SK-N-DZ (cell line): ENCODE results near the gene GTPBP6.
"Not testable (repeated sequence)": the region's sequence is repeated elsewhere in the genome, so short reads cannot be mapped to it uniquely, and the experiment has no call there.

ENCODE experiments used
- DNase-seq: peaks from one replicate; pipeline ENCODE4 v3.0.0-alpha.2; 2015; ENCODE audit warnings: low spot score

Gene GTPBP6

GRCh38 chrX:316351-317325 lies 2.0 kb downstream of the GTPBP6 start:
- DNase-seq, result no peak

GRCh38 chrX:314781-315595 lies 3.6 kb downstream of the GTPBP6 start:
- no peak for DNase-seq

- no peak for DNase-seq
Measured at GRCh38 chrX:314049-314448, 4.5 kb downstream of the GTPBP6 start.

- DNase-seq, result no peak
Measured at GRCh38 chrX:313546-313945, 5.0 kb downstream of the GTPBP6 start.

- DNase-seq, result no peak
Measured at GRCh38 chrX:312621-313331, 5.8 kb downstream of the GTPBP6 start.

- no peak for DNase-seq
Measured at GRCh38 chrX:311156-312129, 7.2 kb downstream of the GTPBP6 start.

GRCh38 chrX:310621-311155 lies 7.9 kb downstream of the GTPBP6 start:
- DNase-seq, result no peak

- DNase-seq, result no peak
Measured at GRCh38 chrX:308821-309520, 9.6 kb downstream of the GTPBP6 start.

GRCh38 chrX:307261-308111 lies 11.1 kb downstream of the GTPBP6 start:
- DNase-seq, result no peak

- DNase-seq, result not testable (repeated sequence)
Measured at GRCh38 chrX:306614-307251, 11.9 kb downstream of the GTPBP6 start.

- not testable (repeated sequence) for DNase-seq
Measured at GRCh38 chrX:305781-306613, 12.6 kb downstream of the GTPBP6 start.

GRCh38 chrX:302975-303374 lies 15.6 kb downstream of the GTPBP6 start:
- no peak for DNase-seq

- DNase-seq, result no peak
Measured at GRCh38 chrX:300334-300733, 18.3 kb downstream of the GTPBP6 start.

GRCh38 chrX:298993-299392 lies 19.6 kb downstream of the GTPBP6 start:
- no peak for DNase-seq

- no peak for DNase-seq
Measured at GRCh38 chrX:295136-295535, 23.5 kb downstream of the GTPBP6 start.

GRCh38 chrX:292900-293897 lies 25.4 kb downstream of the GTPBP6 start:
- no peak for DNase-seq
